Mononuclear cell (primary cell): ENCODE measurements around the gene SYT8. TPM values are rescaled to one million over a fixed set of nuclear protein-coding genes. Genes with fewer than 3 reads are reported as not detected.

Source experiments
- H3K27me3 ChIP-seq: 2 replicates; pipeline ENCODE4 v1.6.0; 2011; ENCODE audit warnings: low read length, control low read depth; ENCODE audit not compliant: insufficient read depth
- H3K4me1 ChIP-seq: 2 replicates; pipeline ENCODE4 v1.5.1; 2011; ENCODE audit warnings: mild to moderate bottlenecking, low read length, control low read depth; ENCODE audit not compliant: insufficient read depth
- H3K4me3 ChIP-seq: 2 replicates; pipeline ENCODE4 v1.5.1; 2011; ENCODE audit warnings: mild to moderate bottlenecking, low read length, moderate library complexity
- H3K9me3 ChIP-seq: 2 replicates; pipeline ENCODE4 v1.5.1; 2011; ENCODE audit warnings: low read depth, mild to moderate bottlenecking, control low read depth, low read length
- total RNA-seq: library from RNA; depleted of rRNA; stranded (reverse); fragments of >200 nt; gene quantifications from one replicate; pipeline ENCODE4 v1.2.3, GENCODE V29; 2012

The SYT8 gene
- total RNA-seq, 1 donor: not detected

GRCh38 chr11:1844221-1845094 is 9.7 kb downstream of the SYT8 start:
- Histone ChIP-seq H3K4me3 (no peak overlapping the region), H3K9me3 (no peaks in the 10 kb centered on the region), H3K27me3 (no peaks in the 10 kb centered on the region), H3K4me1 (peaks cover 95% of the 10 kb centered on the region)

- Histone ChIP-seq H3K27me3 (no peaks in the 10 kb centered on the region), H3K4me1 (peaks cover 95% of the 10 kb centered on the region), H3K9me3 (no peaks in the 10 kb centered on the region), H3K4me3 (no peak overlapping the region)
Measured at GRCh38 chr11:1845095-1845429, 10.3 kb downstream of the SYT8 start.

- H3K4me1 ChIP-seq: peaks cover 95% of the 10 kb centered on the region
- no peak overlapping the region for H3K4me3 ChIP-seq
- H3K9me3 ChIP-seq: no peaks in the 10 kb centered on the region
Measured at GRCh38 chr11:1845561-1846452, 11.0 kb downstream of the SYT8 start.

GRCh38 chr11:1846453-1846932 is 11.7 kb downstream of the SYT8 start:
- Histone ChIP-seq H3K4me3 (no peak overlapping the region), H3K27me3 (no peaks in the 10 kb centered on the region), H3K4me1 (peaks cover 95% of the 10 kb centered on the region), H3K9me3 (no peaks in the 10 kb centered on the region)

More at GRCh38 chr11:1845561-1846452, 11.0 kb downstream of the SYT8 start:
- no peaks in the 10 kb centered on the region for H3K27me3 ChIP-seq

GRCh38 chr11:1847006-1847735 is 12.4 kb downstream of the SYT8 start:
- Histone ChIP-seq H3K4me1 (peaks cover 95% of the 10 kb centered on the region), H3K27me3 (no peaks in the 10 kb centered on the region), H3K4me3 (no peak overlapping the region), H3K9me3 (no peaks in the 10 kb centered on the region)

- no peaks in the 10 kb centered on the region for H3K9me3 ChIP-seq
- no peak overlapping the region for H3K4me3 ChIP-seq
- H3K4me1 ChIP-seq: peaks cover 97% of the 10 kb centered on the region
- no peaks in the 10 kb centered on the region for H3K27me3 ChIP-seq
Measured at GRCh38 chr11:1847926-1848639, 13.3 kb downstream of the SYT8 start.

- H3K27me3 ChIP-seq: no peaks in the 10 kb centered on the region
- H3K9me3 ChIP-seq: no peaks in the 10 kb centered on the region
- H3K4me1 ChIP-seq: peaks cover 91% of the 10 kb centered on the region
- no peak overlapping the region for H3K4me3 ChIP-seq
Measured at GRCh38 chr11:1848640-1849430, 14.0 kb downstream of the SYT8 start.

GRCh38 chr11:1851468-1852180 is 16.8 kb downstream of the SYT8 start:
- Histone ChIP-seq H3K4me3 (no peak overlapping the region), H3K4me1 (peaks cover 91% of the 10 kb centered on the region), H3K27me3 (no peaks in the 10 kb centered on the region), H3K9me3 (no peaks in the 10 kb centered on the region)

- H3K4me3 ChIP-seq: peak overlapping the region; percentile 88
- no peaks in the 10 kb centered on the region for H3K27me3 ChIP-seq
- H3K4me1 ChIP-seq: peaks cover 91% of the 10 kb centered on the region
- no peaks in the 10 kb centered on the region for H3K9me3 ChIP-seq
Measured at GRCh38 chr11:1852271-1852876, 17.6 kb downstream of the SYT8 start.

- peak within 1 kb of the TSS; percentile 88 for H3K4me3 ChIP-seq
- H3K4me1 ChIP-seq: peaks cover 91% of the 10 kb centered on the region
- H3K27me3 ChIP-seq: no peaks in the 10 kb centered on the region
- no peaks in the 10 kb centered on the region for H3K9me3 ChIP-seq
Measured at GRCh38 chr11:1852877-1853276, 18.1 kb downstream of the SYT8 start, which contains the start of gene LSP1. Gene LSP1, plus strand, starts transcription at chr11:1853084. Its CDS starts 61 bp downstream, at chr11:1853145.

GRCh38 chr11:1853376-1854131 is 18.8 kb downstream of the SYT8 start:
- Histone ChIP-seq H3K4me1 (peaks cover 91% of the 10 kb centered on the region), H3K4me3 (peak overlapping the region; percentile 88), H3K9me3 (no peaks in the 10 kb centered on the region), H3K27me3 (no peaks in the 10 kb centered on the region)
